Epithelial cell of esophagus (primary cell): ENCODE data around the gene MRPL51.

Source experiments
- DNase-seq: peaks from one replicate; pipeline ENCODE4 v3.0.0; 2010; ENCODE audit warnings: low read depth
- H3K4me3 ChIP-seq: 2 replicates; pipeline ENCODE4 v1.5.1; 2011; ENCODE audit warnings: mild to moderate bottlenecking, low read length, control low read depth
- TF ChIP-seq, protein P1 (sequence below): IDR thresholded peaks from 2 replicates; pipeline ENCODE4 v1.5.1; 2011; ENCODE audit warnings: low read depth, mild to moderate bottlenecking, low read length, control low read depth, inconsistent platforms; ENCODE audit not compliant: insufficient read depth; ENCODE audit errors: missing control alignments

The MRPL51 gene

DNA sequence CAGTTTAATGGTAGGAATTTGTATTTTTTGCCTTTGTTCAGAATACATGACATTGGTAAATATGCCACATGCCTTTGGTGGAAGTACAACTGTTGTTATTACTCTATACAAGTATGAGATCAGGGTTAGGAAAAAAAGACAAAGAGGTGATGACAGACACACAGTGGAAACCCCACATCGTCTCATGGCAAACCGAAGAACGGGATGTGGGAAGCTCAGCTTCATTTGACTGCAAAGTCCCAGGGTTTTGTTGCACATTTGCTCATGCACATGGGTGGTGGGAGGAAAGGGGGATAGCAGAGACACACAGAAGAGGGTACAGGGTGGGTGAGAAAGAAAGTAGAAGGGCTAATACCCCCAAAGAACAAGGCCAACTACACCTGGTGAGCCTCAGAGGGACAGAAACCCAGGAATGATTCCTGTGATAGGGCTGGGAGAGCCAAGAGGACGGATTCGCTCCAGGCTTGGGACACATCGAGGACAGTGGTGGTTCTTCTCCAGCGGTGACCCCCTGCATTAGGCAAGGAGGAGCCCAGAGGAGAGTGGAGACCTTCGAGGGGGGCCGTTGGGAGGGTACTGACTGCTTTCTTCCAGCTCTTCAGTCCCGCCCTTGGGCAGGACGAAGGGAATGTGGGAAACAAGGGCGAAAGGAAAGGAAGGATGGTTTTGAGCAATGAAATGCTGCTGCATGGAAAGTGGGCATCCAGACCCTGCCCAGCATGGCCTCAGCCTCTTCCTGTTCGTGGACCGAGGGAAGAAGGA lies 30.6 kb downstream of the MRPL51 start:
- H3K4me3 ChIP-seq: no peak overlapping the region
- TF ChIP-seq, protein P1, sequence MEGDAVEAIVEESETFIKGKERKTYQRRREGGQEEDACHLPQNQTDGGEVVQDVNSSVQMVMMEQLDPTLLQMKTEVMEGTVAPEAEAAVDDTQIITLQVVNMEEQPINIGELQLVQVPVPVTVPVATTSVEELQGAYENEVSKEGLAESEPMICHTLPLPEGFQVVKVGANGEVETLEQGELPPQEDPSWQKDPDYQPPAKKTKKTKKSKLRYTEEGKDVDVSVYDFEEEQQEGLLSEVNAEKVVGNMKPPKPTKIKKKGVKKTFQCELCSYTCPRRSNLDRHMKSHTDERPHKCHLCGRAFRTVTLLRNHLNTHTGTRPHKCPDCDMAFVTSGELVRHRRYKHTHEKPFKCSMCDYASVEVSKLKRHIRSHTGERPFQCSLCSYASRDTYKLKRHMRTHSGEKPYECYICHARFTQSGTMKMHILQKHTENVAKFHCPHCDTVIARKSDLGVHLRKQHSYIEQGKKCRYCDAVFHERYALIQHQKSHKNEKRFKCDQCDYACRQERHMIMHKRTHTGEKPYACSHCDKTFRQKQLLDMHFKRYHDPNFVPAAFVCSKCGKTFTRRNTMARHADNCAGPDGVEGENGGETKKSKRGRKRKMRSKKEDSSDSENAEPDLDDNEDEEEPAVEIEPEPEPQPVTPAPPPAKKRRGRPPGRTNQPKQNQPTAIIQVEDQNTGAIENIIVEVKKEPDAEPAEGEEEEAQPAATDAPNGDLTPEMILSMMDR: no peak
- DNase-seq: no peak

DNA sequence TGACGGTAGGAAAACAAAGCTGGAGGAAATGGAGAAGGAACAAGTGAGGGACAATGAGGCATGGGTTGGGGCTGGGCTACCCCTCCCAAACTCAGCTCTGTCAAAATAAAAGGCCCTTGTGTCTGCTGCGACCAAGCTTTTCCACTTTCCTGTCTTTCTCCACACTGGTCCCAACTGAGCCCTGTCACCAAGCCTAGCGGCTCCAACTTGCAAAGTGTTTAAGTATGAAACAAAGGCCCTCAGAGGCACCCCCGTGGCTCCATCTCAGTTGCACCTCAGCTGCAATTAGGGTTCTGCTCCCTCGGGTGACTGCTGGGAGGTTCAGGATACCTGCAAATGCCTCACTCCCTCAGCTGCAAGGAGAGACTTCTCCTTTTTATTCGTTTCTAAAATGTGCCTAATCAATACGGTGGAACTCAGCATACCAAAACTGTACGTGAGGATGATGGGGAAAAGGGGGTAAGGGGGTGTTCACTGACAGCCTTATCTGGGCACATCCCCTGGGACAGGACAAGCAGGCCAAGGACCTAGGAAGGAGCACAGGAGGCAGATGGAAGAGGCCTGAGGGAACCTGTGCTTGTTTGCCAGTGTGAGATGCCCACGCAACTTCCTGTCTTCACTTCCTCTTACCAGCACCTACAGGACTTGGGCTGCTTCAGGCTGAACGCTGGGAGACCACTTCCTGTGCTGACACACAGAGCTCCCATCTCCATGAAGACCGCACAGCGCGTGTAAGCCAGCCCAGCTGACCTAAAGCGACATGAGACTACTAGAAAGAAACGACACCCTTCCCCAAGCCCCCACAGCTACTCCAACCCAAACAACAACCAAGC lies 31.4 kb downstream of the MRPL51 start:
- DNase-seq: peak; percentile 53
- H3K4me3 ChIP-seq: no peak overlapping the region

DNA sequence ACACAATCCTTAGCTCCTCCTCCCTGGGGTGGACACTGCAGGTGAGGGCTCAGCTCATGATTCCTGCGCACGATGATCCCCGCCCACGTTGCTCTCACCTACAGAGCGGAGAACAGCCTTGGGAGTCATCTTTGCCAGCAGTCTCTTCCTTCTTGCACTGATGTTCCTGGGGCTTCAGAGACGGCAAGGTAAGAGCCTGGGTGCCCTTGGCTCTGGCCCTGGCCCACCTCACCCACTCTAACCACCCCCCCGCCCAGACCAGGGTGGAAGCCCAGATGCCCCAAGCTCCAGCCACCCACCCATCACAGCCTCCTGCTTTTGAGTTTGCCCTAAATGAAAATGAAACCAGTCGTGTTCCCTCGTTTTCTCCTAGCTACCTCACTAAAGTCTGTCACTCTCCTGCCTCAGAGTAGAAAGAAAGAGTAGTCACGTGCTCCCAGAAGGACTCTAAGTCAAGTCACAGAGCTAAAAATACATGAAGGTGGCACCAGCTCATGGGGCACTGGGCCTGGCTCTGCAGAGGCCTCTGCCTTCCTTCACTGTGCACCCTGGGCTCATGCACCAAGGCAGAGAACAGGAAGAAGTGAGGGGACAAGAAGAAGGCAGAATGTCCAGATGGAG lies 32.2 kb downstream of the MRPL51 start:
- no peak for DNase-seq
- H3K4me3 ChIP-seq: no peak overlapping the region
- TF ChIP-seq, protein P1: no peak

More for the DNA sequence above, 31.4 kb downstream of the MRPL51 start:
- TF ChIP-seq, protein P1: no peak

DNA sequence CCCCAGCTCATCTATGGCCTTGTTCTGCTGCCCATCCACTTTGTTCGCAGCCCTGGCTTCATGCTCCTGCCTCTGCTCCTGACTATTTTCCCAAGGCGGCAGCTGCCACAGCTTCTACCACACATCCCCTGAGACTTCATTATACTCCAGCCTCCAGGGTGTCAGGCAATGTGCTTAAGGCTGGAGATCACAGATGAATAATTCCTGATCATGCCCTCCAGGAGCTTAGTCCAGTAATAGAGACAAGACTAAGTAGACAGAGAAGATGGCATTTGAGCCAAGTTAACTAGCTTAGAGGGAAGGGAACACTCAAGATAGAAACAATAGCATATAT lies 34.1 kb downstream of the MRPL51 start:
- TF ChIP-seq, protein P1: no peak
- DNase-seq: no peak
- H3K4me3 ChIP-seq: no peak overlapping the region

DNA sequence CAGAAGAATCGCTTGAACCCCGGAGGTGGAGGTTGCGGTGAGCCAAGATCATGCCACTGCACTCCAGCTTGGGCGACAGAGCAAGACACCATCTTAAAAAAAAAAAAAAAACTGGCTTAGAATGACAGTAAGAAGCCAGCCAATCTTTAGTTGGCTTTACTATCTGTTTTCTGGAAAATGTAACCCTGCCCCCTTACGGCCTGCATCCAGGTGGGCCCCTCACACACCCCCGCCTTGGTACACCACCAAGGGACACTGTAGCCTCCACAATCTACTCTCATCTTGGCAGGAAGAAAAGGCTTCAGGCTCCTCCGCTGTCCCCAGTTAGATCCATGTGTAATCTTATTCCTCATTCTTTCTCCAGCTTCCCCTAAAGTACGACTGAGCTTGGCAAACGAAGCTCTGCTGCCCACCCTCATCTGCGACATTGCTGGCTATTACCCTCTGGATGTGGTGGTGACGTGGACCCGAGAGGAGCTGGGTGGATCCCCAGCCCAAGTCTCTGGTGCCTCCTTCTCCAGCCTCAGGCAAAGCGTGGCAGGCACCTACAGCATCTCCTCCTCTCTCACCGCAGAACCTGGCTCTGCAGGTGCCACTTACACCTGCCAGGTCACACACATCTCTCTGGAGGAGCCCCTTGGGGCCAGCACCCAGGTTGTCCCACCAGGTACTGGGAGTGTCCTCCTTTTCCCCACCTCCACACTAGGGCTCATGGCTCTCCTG lies 34.6 kb downstream of the MRPL51 start:
- DNase-seq: no peak
- TF ChIP-seq, protein P1: no peak
- no peak overlapping the region for H3K4me3 ChIP-seq

DNA sequence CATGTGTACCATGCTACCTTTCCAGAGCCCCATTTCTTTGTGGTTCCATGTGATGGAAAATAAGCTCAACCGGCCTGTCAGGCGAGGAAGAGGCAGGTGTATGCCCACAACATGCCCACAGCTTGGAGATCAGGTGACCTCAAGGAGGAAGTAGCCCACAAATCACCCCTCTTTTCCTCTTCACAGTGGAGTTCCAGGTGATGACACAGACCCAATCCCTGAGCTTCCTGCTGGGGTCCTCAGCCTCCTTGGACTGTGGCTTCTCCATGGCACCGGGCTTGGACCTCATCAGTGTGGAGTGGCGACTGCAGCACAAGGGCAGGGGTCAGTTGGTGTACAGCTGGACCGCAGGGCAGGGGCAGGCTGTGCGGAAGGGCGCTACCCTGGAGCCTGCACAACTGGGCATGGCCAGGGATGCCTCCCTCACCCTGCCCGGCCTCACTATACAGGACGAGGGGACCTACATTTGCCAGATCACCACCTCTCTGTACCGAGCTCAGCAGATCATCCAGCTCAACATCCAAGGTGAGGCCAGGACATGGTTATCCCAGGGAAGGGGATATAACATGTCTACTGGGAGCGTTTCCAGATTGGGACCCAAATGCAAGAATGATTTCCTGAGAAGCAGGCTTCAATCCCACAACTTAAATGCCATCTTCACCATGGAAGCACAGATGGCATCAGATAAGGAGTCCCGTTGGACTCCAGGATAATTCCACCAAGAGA lies 35.7 kb downstream of the MRPL51 start:
- TF ChIP-seq, protein P1: no peak
- no peak for DNase-seq
- no peak overlapping the region for H3K4me3 ChIP-seq
